ENCODE measurements around the gene TEAD3.

The TEAD3 gene

GRCh38 chr6:35490821-35491557 lies 5.9 kb downstream of the TEAD3 start:
- DNase-seq, result no peak

GRCh38 chr6:35489995-35490791 lies 6.7 kb downstream of the TEAD3 start:
- DNase-seq, result no peak

DNA sequence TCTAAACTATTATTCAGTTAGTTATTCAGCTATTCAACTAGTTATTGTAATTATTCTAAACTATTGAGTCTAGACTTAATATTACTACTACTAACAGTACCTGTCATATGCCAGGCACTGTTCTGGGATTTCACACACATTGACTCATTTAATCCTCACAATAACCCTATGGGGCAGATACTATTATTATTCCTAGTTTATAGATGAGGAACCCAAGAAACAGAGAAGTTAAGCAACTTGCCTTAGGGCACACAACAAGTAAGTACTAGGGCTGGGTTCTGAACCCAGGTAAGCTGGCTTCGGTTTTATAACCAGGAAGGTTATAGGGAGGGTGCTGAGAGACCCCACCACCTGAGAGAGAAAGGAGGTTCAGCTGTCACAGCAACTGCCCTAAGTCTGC lies 7.8 kb downstream of the TEAD3 start:
- no peak for DNase-seq

DNA sequence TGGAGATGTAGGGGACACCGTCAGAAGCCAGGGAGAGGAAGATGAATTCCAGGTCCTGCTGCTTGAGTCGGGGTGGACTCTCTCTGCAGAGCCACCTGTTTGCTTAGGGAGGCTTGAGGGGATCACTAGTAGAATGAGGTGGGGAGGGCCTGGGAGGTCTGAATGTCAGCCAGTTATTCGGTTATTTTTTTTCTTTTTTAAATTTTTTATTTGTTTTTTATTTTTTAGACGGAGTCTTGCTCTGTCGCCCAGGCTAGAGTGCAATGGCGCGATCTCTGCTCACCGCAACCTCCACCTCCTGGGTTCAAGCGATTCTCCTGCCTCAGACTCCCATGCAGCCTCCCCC lies 8.4 kb downstream of the TEAD3 start:
- DNase-seq, result no peak

DNA sequence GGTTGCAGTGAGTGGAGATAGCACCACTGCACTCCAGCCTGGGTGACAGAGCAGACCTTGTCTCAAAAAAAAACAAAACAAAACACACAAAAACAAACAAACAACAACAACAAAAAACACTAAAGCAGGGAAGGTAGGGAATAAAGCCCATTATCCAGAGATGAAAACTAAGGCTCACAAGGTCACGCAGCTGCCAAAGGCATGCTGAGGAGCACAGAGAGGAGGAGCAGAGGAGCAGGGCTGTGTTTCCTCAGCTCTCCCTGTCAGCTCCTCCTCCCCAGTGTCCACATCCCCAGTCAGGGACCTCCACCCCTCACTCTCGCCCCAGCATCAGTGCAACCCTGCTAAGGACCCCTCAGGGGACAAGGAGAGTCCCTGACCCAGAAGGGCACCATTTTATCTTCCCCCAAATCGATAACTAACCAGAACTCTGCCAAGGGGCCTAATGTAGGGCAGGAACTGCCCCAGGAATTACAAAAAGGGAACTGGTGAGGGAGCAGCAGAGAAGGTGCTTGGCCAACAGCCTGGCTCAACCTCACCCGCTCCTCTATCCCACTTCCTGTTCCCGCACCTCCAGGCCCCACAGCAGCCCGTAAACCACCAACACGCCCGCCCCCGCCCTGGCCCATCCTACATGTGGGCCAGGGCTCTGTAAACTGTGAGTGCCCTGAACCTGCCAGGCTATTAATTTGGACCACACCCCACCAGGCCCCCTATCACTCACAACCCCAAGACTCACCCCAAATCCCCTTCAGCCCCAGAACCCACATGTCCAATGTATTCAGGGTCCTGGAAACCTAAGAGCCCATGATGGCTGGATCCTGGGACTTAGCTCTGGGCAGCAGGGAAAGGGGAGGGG lies 9.0 kb downstream of the TEAD3 start:
- no peak for DNase-seq

DNA sequence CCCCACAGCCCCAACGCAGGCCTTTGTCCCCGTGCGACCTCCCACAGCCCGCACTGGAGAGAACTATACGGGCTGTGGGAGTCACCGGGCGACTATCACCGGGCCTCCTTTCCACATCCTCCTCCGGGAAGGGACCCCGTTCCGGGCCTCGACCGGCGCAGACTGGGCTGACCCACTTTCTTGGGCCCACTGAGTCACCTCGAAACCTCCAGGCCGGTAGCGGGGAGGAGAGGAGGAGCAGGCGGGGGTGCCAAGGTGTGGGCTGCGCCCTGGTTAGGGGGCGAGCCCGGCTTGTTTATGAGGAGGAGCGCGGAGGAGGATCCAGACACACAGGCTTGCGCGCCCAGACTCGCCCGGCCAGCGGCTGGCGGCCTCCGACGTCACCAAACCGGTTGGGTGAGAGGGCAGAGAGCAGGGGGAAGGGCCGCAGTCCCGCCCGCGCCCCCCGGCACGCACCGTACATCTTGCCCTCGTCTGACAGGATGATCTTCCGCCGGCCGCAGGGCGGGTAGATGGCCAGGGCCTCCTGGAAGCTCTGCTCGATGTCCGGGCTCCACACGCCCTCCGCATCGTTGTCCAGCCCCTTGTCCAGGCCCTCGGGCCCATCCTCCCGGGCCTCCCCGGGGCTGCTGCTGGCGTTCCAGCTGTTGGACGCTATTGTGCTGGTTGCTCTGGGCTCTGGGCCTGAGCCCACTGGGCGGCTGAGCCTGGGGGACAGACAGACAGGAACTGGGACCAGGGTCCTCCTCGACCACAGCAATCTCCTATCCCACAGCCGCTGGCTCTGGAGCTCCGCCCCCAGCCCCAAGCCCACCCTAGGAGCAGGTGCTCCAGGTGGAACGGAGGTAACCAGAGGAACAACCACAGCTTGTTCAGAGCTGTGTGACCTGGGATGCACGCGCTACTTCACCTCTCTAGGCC lies 10.6 kb downstream of the TEAD3 start:
- DNase-seq, result no peak

GRCh38 chr6:35485402-35485877 lies 11.4 kb downstream of the TEAD3 start:
- DNase-seq, result no peak

GRCh38 chr6:35484921-35485392 lies 11.9 kb downstream of the TEAD3 start:
- no peak for DNase-seq

GRCh38 chr6:35483893-35484645 lies 12.8 kb downstream of the TEAD3 start:
- DNase-seq, result no peak

- no peak for DNase-seq
Observed at GRCh38 chr6:35483490-35483889, 13.4 kb downstream of the TEAD3 start.

GRCh38 chr6:35483062-35483461 lies 13.8 kb downstream of the TEAD3 start:
- DNase-seq, result no peak

GRCh38 chr6:35481226-35481625 lies 15.7 kb downstream of the TEAD3 start:
- no peak for DNase-seq

DNA sequence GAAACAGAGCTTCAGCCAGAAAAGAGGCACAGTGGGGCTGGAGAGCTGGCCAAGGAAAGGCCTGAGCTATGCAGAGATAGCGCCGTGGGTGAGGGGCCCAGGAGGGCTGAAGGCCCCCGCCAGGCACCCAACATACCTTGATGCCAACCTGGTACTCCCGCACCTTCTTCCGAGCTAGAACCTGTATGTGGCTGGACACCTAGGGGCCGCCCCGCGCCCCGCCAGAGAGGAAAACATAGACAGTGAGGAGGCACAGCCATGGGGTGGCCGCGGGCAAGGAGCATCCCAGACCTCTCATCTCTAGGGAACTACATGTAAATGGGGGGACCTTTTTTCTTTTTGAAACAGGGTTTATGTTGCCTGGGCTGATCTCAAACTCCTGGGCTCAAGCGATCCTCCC lies 16.7 kb downstream of the TEAD3 start:
- no peak for DNase-seq

GRCh38 chr6:35478259-35478658 lies 18.6 kb downstream of the TEAD3 start:
- DNase-seq, result no peak

DNA sequence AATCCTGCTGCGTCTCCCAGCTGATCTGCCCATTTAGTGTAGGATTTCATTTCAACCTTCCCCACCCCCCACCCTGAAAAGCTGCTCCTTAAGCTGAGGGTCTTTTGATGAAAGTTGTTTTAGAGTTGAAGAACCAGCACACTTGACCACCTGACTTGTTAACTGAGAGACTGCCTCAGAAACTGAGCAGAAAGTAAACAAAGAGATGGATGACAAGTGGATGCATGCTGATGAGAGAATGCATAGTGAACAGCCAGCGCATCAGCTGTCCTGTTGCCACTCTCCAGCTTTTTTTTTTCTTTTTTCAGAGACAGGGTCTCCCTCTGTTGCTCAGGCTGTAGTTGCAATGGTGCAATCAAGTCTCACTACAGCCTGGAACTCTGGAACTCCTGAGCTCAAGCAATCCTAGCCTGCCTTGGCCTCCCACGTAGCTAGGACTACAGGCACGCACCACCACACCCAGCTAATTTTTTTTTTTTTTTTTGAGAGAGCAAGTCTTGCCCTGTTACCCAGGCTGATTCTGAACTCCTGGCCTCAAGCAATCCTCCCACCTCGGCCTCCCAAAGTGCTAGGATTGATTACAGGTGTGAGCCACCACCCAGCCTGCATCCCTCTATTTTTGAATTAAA lies 19.2 kb downstream of the TEAD3 start:
- no peak for DNase-seq

- no peak for DNase-seq
Observed at GRCh38 chr6:35477028-35477427, 19.9 kb downstream of the TEAD3 start.

- no peak for DNase-seq
Observed at GRCh38 chr6:35476004-35476403, 20.9 kb downstream of the TEAD3 start.

GRCh38 chr6:35475573-35475972 lies 21.3 kb downstream of the TEAD3 start:
- no peak for DNase-seq

DNA sequence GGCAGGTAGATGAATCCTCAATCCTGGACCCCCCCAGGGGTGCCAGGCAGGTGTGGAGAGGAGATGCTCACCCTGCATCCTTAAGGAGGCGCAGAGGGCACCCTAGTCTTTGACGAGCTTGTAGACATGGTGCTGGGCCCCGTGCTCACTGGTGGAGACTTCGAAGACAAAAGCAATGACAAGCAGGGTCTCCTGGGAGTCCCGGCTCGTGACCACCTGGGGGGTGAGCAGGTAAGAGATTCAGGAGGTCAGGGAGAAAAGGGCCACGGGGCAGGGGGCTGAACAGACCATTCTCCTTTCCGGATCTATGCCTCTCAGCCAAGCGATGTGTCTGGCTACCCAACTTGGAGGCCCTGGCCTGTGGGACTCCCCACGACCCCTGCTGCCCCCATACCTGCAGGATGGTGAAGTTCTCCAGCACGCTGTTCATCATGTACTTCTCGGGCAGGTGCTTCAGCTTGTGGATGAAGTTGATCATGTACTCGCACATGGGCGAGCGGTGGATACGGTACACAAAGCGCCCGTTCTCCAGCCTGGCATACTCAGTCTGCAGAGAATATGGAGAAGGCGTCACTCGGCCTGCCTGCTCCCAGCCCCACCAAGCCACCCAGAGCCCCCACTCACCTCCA lies 21.8 kb downstream of the TEAD3 start:
- DNase-seq, result no peak
